Sciatic nerve (tissue), 2 donors: ENCODE measurements around the gene SCFD2. TPM values are rescaled to one million over a fixed set of nuclear protein-coding genes. Genes with fewer than 3 reads are reported as not detected.

ENCODE experiments used
- ATAC-seq: fragments of 200-7000 bp; cut with Tn5 transposase; one replicate; pipeline ENCODE4 v1.9.1; 2020; ENCODE audit warnings: mild to moderate bottlenecking, moderate library complexity
- DNase-seq: peaks from one replicate; pipeline ENCODE4 v3.0.0-alpha.2; 2020; ENCODE audit warnings: low spot score
- intact Hi-C: fragments of 100-400 bp; cut with DNase I; formaldehyde crosslinking; loops from one replicate; pipeline ENCODE4 v1.14.2; 2022
- total RNA-seq: library from RNA; stranded (reverse); fragmentation: NEBNext Ultra II Directional; extraction: Animal tissue kit (Norgen Biotek cat#: 25700); gene quantifications from one replicate; pipeline ENCODE4 v1.2.1, GENCODE V29; 2021
- donor health status: DM: no; HTN: no; CAD: no.
- donor health status: DM: no; HTN: no; CAD: no.

SCFD2 gene
- total RNA-seq, 1 donor from 2014 or later = 16.3 TPM

- intact Hi-C loops = no loop called here
- ATAC-seq (no peak), DNase-seq (no peak)
Measured at GRCh38 chr4:52961666-52962412, 404.0 kb downstream of the SCFD2 start.

GRCh38 chr4:52959541-52959940 lies 406.3 kb downstream of the SCFD2 start:
- DNase-seq (no peak), ATAC-seq (no peak)
- intact Hi-C loops = no loop called here

- ATAC-seq (no peak), DNase-seq (no peak)
- intact Hi-C loops = no loop called here
Measured at GRCh38 chr4:52957835-52958631, 407.8 kb downstream of the SCFD2 start.

GRCh38 chr4:52957220-52957686 lies 408.6 kb downstream of the SCFD2 start:
- intact Hi-C loops = no loop called here

DNA sequence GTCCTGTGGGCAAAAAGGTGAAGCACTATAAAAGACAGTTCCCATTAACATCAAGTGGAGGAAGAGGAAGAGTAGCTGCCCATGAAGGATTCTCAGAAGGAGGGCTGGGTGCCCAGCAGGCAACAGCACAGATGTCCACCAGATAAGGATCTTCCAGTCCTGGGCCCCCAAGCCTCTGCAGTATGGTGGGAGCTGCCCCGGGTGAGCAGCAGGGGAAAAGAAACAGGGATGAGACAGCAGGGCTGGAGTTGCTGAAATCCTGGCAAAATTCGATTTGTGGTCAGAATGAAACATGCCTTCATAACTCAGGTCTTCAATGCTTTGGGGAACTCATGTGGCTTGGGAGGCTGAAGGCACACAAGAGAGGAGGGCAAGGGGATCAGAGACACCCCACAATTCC lies 409.2 kb downstream of the SCFD2 start:
- ATAC-seq = no peak
- DNase-seq = no peak
- intact Hi-C loops = no loop called here

More at GRCh38 chr4:52957220-52957686, 408.6 kb downstream of the SCFD2 start:
- ATAC-seq = no peak
- DNase-seq = no peak

DNA sequence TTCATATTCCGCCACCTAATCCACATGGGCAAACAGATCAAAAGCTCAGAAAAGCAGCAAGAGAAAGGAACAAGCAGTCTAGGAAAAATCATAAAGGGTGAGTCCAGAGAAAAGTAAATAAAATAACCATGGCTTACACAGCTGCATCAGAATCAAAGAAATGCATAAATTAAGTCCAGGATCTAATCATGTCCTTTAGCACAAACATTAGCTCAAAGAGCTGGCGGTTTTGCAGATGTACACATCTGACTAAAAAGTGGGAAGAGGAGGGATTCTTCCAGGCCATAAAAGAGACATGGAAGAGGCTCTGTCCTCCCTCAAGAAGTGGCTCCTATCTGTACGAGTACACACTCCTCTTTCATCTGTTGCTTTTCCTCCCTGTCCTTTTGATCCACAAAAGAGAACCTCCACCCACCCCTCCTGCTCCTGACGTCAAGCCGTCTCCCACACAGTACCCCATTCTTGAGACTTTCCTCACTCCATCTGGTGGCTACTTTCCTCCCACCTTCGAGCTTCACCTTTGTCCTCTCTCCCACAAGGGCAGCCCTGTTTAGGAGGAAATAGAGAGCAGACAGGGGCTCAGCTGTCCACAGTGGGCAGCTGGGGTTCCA lies 411.2 kb downstream of the SCFD2 start:
- ATAC-seq = no peak
- intact Hi-C loops = no loop called here
- DNase-seq = no peak

DNA sequence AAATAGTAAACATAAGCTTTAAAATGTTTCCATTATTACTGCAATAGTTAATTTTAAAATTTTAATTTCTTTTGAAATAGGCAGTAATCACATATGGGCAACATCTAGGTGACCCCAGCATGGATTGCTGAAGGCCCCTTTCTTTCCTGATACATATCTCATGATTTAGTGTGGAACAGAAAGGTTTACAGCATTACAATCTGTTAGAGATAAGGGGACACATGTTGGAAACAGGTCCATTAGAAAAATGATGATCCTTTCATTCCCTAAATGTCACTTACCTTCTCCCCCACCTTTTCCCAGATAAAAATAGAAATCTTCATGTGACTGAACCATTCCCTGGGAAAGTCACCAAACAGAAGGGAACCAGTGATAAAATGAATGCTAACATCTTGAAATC lies 413.3 kb downstream of the SCFD2 start:
- intact Hi-C loops = no loop called here
- ATAC-seq = no peak
- DNase-seq = no peak

DNA sequence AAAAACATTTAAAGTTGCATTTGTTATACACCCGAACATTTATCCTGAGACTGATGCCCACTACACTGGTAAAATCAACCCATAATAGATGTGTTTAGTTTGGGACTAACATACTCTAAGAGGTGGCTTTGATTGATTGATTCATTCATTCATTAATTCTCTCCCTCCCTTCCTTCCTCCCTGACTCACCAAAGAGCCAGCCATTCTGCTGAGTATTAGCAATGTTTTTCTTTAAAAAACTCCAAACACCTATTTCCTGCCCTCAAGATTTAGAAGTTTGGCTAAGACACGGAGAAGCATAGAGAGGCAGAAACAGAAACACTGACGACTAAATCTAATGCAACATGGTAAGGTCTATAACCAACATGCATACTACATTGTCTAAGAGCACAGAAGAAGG lies 414.8 kb downstream of the SCFD2 start:
- intact Hi-C loops = no loop called here
- no peak for DNase-seq
- ATAC-seq = no peak

- DNase-seq (no peak), ATAC-seq (no peak)
- intact Hi-C loops = no loop called here
Measured at GRCh38 chr4:52950226-52950625, 415.6 kb downstream of the SCFD2 start.

- ATAC-seq (no peak), DNase-seq (no peak)
- intact Hi-C loops = no loop called here
Measured at GRCh38 chr4:52949336-52949735, 416.5 kb downstream of the SCFD2 start.

DNA sequence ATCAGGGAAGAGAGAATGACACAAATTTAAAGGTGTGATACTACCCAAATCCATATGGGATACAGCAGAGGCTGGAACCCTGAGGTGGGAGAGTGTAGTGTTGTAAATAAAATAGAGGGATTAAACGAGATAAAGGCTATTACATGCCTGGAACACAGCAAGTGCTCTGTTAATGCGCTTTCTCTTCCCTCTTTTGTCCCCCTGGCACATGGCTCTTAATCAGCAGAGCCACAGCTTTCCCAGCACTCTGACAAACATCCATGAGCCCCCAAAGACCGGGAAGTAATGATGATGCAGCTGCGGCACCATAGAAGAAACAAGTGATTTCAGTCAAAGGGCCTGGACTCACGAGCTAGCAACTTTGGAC lies 417.8 kb downstream of the SCFD2 start:
- DNase-seq (no peak), ATAC-seq (no peak)
- intact Hi-C loops = no loop called here

- intact Hi-C loops = no loop called here
- ATAC-seq = no peak
- no peak for DNase-seq
Measured at GRCh38 chr4:52947401-52948056, 418.3 kb downstream of the SCFD2 start.

GRCh38 chr4:52946855-52947254 lies 419.0 kb downstream of the SCFD2 start:
- no peak for ATAC-seq
- intact Hi-C loops = no loop called here
- no peak for DNase-seq

DNA sequence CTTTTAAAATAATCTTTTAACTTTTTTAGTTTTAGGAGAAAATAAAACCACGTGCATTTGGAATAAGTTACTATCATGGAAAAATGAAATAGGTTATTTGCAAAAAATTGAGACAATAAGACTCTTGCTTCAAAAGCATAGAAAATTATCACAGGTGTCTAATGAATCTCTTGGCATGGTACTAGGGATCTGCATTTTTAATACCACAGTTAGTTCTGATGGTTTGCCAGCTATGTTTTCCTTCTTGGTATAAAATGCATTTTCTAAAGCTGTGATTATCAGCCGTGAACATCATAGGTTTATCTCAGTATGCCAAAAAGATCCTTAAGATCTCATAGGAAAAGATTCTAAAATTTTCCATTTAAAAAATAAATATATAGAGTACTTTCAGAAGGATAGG lies 419.9 kb downstream of the SCFD2 start:
- intact Hi-C loops = no loop called here
- DNase-seq (no peak), ATAC-seq (no peak)

DNA sequence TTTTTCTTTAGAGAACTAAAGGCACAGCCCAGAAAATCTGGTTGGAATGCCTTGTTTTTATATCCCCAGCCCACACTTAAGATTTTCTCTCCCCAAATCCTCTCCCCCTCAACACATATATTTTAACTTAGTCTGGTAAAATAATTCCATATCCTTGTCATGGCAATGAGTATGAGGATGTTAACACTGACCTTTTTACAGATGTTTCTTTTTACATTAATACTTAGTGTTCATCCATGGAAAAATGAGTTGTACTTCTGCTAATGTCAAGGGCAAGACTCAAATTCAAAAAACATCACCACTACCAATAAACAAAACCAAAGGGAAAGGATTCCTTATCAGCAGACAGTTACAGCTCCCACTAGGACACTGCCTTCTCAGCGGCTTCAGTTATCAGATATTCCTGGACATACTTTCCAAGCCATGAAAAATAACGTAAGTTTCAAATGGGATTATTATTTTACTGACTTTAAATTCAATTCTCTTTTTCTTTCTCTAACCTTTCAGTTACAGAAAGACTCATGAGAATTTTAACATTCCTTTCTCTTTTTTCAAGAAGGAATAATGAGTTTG lies 420.4 kb downstream of the SCFD2 start:
- intact Hi-C loops = no loop called here
- ATAC-seq (no peak), DNase-seq (no peak)

DNA sequence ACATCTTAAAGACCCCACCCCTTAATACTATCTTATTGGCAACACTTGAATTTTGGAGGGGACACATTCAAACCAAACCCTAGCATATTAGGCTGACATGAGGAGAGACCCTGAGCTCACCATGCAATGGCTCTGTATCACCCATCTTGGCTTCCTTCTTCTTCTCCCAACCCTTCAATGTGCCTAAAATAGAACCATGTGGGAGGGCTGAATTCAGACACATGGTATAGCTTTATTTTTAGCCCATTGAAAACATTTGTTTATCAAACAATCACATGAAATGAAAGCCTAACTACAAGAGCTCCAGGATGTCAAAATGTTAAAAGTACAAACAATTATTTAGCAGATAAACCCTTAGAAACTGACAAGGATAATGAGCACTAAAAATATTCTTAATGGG lies 422.2 kb downstream of the SCFD2 start:
- DNase-seq = no peak
- intact Hi-C loops = no loop called here
- no peak for ATAC-seq

DNA sequence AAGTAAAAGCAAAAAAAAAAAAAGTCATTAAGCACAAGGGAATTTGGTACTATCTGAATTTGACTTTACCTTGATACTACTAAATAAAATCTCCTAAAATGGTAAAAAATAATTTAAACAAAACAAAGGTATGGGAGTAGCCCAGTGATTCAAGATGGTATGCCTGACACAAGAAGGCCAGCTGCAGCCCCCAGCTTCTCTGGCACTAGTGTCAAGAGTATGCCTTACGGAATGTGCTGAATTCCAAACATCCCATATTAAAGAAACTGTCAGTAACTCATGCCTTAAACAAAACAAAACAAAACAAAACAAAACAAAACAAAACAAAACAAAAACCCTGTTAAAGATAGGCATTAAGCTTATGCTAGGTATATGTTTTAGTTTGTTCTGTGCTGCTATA lies 422.9 kb downstream of the SCFD2 start:
- DNase-seq (no peak), ATAC-seq (no peak)
- intact Hi-C loops = no loop called here

DNA sequence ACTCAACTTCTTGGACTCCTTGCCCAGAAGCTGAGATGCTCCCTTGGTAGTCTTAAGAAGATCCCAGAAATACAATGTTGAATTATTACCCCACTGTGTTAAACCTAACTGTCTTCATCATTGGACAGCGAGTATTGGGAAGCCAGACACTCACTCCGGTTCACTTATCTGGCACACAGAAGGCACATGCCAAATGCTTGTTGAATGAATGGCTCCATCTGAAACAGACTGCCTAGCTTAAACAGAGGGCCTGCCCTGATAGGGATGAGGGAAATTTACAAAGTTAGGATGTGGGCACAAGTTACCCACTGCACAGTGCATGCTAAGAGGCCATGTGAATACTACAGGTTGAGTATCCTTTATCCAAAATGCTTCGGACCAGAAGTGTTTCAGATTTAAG lies 424.4 kb downstream of the SCFD2 start:
- DNase-seq (no peak), ATAC-seq (no peak)
- intact Hi-C loops = no loop called here

- ATAC-seq (no peak), DNase-seq (no peak)
- intact Hi-C loops = no loop called here
Measured at GRCh38 chr4:52939739-52940138, 426.1 kb downstream of the SCFD2 start.
